ENCODE measurements around the gene SLC39A5.
"Not testable (repeated sequence)": the region's sequence is repeated elsewhere in the genome, so short reads cannot be mapped to it uniquely, and the experiment has no call there.

The SLC39A5 gene, protein sequence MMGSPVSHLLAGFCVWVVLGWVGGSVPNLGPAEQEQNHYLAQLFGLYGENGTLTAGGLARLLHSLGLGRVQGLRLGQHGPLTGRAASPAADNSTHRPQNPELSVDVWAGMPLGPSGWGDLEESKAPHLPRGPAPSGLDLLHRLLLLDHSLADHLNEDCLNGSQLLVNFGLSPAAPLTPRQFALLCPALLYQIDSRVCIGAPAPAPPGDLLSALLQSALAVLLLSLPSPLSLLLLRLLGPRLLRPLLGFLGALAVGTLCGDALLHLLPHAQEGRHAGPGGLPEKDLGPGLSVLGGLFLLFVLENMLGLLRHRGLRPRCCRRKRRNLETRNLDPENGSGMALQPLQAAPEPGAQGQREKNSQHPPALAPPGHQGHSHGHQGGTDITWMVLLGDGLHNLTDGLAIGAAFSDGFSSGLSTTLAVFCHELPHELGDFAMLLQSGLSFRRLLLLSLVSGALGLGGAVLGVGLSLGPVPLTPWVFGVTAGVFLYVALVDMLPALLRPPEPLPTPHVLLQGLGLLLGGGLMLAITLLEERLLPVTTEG

DNA sequence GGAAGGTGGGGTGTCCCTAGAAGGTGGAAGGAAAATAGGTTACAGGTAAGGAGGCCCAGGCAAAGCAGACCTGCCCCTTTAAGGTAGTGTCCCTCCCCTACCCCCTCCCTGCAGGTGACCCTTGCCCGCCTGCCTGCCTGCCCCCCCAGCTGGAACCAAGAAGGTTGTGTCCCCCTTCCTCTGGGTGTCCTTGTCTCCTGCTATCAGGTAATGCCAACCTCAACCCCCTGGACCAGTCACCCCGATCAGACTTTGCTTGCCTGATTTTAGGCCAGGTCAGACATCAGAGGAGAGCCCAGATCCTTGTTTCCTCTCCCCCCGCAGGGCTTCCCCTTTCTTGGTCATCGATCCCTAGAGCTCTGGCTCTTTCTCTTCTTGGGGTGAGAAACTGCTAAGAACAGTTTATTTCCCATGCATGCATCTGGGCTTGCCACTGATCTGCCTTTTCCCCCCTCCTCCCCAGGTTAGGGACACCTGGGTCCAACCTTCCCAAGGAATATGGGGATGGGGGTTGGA, at the start of gene SLC39A5:
SLC39A5 (plus strand) TSS at position 136 of the 516 bp plus-strand sequence. CDS start 1,224 bp downstream, outside the sequence.
- no peak for DNase-seq (ENCODE audit: low read depth in 1 of 2, low spot score in 1 of 2)

DNA sequence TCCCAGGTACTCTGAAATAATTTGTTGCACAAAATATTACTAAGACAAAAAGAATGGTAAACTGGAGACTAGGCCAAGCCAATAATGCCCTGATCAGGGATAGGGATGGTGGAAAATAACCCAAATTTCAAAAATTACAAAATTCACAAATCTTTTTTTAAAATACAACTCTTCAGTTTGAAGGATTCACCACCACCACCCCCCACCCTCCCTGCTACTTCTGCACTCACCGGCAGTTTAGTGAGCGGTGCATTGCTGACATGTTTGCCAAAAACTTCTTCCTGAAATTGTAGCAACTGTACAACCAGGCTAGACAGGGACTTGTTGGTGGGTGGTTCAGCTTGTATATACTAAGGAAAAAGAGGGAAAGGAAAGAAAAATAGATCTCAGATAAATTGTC, 42.9 kb upstream of the SLC39A5 start:
- no peak for DNase-seq (ENCODE audit: low read depth in 1 of 2, low spot score in 1 of 2)

DNA sequence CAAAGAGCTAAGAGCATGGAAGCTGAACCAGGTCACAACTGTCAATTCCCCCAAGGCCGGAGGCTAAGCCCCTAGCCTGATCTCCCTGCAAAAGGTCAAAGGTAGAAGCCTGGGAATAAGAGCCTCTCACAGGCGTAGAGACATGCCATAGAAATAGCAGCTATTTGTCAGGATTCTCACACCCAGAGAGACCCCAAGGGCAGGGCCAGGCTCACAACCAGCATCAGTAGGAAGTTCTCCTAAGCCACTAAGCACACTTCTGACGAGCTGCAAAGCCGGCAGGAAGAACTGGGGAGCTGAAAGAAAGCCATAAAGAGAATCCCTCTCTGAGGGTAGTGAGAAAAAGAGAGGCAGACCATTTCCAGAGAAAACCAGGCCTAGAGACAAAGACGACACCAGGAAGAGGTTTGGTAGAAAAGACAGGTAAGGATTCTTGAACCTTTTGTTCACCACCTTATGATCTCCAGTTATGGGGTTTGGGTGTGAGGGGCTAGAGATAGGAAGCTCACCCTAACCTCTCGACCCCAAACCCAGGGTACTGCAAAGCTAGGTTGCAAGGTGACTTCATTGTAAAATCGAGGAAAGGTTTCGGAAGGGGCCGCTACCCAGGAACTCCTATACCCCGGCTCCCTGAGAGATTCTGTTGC, 41.6 kb upstream of the SLC39A5 start:
- no peak for DNase-seq (ENCODE audit: low read depth in 1 of 2, low spot score in 1 of 2)

DNA sequence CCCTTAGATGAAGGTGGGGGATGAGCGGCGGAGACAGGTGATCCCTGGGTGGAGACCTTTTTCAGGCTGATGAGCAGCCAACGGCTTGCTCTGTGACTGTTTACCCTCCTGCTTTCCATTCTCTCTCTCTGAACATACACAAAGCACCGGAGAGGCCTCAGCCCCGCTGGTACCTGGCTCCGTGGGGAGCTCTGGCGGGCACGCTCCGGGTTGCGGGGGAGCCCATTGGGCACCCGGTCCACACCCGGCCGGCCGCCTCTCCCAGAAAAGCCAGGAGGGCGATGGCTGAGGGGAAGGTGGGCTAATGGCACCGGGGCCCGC, 41.1 kb upstream of the SLC39A5 start:
- no peak for DNase-seq (ENCODE audit: low read depth in 1 of 2, low spot score in 1 of 2)

DNA sequence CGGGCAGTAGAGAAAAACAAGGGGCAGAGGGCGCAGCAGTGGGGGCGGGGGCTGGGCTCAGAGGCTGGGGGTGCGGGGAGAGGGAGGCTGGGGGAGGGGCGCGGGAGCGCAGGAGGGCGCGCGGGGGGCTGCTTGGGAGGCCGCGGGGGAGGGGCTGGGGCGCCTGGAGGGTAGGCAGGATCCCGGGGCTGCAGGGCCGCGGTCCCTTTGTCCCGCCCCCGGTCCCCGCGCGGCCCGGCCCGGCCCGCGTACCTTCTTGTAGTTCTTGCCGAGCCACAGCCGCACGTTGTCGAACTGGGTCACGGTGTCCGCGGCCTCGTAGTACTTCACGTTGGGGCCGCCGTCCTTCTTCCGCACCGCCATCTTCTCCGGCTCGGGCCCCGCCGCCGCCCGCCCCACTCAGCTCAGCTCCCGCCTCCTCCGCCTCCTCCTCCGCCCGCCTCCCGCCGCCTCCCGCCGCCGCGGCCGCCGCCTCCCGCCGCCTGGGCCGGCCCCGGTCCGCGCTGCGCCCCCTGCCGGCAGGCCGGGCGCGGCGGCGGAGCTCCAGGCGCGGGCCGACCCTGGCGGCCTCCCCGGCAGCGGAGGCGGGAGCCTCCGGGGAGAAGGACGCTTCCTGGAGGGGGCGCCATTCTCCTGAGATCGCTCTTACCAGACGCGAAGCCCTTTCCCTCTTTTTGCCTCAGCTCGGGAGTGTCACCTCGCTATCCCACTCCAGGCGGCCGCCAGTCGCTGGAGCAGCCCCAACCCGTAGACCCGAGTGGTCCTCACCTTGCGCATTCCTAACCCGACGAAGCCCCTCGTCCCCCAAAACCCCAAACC, 40.5 kb upstream of the SLC39A5 start, which contains the start of gene SMARCC2:
SMARCC2 (minus strand) TSS at position 385 of the 819 bp plus-strand sequence; CDS start at position 363, 22 bp downstream.
- DNase-seq (ENCODE audit: low read depth in 1 of 2, low spot score in 1 of 2) = peak; percentile 67 to 73

DNA sequence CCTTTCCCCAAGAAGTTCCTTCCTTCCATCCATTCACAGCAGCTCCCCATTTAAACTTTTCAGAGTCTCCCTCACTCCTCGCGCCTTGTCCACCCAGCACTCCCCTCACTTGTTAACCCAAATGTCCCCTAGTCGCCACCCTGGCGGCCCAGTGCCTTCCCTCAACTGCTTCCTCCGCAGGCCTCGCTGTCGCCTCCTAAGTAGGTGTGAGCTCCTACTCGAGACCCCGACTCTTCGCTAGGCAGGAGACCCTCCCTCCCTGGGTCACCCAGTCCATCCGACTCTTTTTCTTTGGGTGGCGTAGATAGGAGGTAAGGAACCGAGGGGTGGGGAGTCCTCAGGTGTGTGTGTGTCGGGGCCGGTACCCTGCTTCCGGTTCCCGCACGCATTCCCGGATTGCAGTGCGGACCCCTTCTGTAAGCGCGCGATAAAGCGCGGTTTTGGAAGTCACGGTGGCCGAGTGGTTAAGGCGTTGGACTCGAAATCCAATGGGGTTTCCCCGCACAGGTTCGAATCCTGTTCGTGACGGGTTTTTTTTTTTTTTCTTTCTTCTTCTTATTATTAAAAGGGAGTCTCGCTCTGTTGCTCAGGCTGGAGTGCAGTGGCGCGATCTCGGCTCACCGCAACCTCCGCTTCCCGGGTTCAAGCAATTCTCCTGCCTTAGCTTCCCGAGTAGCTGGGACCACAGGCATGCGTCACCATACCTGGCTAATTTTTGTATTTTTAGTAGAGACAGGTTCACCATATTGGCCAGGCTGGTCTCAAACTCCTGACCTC, 39.7 kb upstream of the SLC39A5 start:
- peak; percentile 89 to 93 for DNase-seq (ENCODE audit: low read depth in 1 of 2, low spot score in 1 of 2)

DNA sequence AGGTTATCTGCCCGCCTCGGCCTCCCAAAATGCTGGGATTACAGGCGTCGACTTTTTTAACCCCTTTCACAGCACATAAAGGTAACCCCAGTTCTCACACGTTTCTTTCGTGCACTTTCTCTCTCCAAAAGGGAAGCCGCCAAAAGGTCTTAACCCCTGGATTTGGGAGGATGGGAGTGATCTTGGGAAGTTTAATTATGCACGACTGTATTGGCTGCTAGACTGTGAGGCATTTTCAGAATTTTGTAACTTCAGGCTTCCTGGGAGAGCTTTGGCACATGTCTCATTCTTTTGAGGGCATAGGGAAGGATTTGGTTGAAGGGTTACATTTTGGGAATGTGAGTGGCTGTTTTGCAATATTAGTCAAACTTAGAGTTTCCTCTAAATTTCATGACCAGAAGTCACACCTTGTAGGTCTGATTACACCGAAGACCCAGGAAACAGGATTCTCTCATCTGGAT, 39.1 kb upstream of the SLC39A5 start:
- DNase-seq (ENCODE audit: low read depth in 1 of 2, low spot score in 1 of 2) = no peak

DNA sequence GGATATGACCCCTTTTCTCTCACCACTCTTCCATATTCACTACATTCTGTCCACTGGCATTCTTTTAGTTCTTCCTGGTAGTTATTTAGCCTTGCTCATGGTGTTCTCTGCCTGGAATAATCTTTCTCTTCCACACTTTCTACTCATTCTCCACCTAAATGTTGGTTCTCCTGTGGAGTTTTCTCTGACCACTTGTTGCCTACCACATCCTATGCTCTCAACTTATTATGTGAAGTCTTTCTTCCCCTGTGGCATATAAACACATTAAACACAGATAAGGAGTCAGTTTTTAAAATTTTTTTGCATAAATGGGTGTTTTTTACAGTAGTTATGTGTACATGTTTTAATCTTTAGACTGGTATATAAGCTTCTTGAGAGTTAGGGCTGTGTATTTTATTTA, 37.3 kb upstream of the SLC39A5 start:
- no peak for DNase-seq (ENCODE audit: low read depth in 1 of 2, low spot score in 1 of 2)

DNA sequence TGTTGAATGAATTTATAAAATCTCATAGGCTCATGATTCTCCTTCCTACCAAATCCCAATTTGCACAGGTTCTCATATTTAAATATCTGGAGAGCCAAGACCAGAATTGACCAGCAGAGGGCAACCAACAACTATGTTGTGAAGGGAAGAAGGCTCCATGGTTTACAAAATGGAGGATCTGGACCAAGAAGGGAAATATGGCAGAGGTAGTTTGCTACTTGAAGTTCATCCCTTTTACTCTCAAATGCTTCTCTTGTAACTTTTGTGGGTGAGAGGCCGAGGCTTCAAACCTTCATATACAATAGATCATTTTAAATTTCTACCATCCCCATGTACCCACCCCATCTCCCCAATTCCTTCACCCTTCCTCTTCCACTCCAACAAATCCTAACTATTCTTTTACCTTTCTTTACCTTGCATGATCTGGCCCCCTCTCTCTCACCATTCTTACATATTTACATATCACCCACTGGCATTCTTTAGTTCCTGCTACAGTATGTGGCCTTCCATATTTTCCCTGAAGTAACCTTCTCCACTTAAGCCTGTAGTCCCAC, 36.7 kb upstream of the SLC39A5 start:
- peak in 1 of 2 donors; percentile 76 for DNase-seq (ENCODE audit: low read depth in 1 of 2, low spot score in 1 of 2)

DNA sequence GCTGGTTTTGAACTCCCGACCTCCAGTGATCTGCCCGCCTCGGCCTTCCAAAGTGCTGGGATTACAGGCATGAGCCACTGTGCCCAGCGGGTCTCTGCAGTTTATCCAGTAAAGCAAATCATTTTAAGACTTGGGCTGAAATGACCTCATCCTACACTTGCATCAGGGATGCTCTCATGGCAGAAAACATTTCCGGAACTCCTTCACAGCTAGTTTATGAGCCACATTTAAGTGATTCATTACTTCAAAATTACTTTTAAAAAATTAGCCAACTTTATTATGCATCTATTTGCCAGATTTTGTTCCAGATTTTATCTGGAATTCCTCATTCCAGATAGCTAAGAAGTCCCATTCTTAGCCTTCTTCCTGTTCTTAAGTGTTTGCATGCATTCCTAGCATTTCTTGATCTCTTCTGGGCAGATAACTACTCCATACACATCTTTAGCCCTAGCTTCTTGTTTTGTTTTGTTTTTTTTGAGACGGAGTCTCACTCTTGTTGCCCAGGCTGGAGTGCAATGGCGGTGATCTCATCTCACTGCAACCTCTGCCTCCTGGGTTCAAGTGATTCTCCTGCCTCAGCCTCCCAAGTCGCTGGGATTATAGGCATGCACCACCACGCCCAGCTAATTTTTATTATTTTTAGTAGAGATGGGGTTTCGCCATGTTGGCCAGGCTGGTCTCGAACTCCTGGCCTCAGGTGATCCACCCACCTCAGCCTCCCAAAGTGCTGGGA, 32.9 kb upstream of the SLC39A5 start:
- DNase-seq (ENCODE audit: low read depth in 1 of 2, low spot score in 1 of 2) = not testable (repeated sequence)

DNA sequence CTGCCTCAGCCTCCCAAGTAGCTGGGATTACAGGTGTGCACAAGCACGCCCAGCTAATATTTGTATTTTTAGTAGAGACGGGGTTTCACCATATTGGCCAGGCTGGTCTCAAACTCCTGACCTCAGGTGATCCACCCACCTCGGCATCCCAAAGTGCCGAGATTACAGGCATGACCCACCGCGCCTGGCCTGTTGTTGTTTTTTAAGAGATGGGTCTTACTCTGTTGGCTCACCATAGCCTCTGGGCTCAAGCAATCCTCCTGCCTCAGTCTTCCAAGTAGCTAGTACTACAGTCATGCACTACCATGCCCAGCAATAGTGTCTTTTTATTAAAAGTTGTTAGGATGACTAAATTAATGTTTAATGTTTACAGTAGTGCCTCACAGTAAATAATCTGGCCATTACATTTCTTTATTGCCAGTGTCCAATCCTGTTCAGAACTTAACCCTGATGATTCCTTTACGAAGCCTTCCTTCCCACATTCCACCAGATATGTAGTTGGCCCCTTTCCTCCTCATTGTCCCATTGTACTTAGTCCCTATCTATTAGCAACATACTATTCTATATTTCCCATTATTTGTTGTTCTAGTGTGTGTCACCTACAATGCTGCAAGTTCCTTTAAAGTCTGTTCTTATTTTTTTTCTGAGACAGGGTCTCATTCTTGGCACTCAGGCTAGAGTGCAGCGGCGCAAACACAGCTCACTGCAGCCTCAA, 31.8 kb upstream of the SLC39A5 start:
- no peak for DNase-seq (ENCODE audit: low read depth in 1 of 2, low spot score in 1 of 2)

DNA sequence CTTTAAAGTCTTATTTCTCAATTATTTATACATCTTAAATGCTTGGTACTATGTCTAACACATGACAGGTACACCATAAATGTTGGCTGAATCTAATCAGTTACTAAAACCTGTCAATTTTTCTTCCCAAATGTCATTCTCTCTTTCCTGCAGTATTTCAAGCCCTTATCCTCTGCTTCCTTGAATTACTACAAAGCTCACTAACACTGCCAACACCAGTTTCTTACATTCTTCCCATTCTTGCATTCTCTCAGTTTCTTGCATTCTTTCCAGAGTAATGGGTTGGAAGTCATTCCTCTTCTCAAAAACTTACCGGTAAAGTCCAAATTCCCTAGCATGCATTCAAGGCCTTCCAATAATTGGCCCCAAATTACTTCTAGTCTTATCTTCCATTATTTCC, 31.0 kb upstream of the SLC39A5 start:
- no peak for DNase-seq (ENCODE audit: low read depth in 1 of 2, low spot score in 1 of 2)

DNA sequence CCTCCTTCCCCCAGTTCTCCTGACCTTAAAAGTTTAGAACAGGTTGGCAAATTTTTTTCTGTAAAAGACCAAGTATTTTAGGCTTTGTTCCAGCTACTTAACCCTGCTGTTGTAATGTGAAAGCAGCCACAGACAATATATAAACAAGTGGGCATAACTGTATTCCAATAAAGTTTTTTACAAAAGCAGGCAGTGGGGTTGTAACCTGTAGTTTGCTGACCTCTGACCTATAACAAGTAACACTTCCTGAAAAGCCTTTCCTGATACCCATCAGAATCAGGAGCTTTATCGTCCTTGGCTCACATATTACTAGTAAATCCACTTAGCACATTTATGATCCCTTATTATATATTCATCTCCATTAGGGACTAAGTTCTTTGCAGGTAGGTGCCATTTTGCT, 27.5 kb upstream of the SLC39A5 start:
- DNase-seq (ENCODE audit: low read depth in 1 of 2, low spot score in 1 of 2) = no peak

DNA sequence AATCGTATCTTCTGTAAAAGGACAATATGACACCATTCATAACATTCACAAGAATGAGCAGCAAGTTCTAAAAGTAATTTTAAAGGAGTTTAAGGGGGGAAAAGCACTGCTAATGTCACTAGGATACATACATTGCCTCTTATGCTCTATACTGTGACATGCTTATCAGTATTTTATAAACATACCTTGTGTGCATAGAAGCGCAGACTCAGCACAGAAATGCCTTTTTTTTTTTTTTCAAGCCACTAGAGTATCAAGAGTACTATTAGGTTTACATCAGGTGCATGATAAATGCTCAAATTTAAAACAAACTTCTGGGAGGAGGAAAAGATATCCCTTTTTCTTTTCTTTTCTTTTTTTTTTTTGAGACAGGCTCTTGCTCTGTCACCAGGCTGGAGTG, 27.0 kb upstream of the SLC39A5 start:
- DNase-seq (ENCODE audit: low read depth in 1 of 2, low spot score in 1 of 2) = no peak

DNA sequence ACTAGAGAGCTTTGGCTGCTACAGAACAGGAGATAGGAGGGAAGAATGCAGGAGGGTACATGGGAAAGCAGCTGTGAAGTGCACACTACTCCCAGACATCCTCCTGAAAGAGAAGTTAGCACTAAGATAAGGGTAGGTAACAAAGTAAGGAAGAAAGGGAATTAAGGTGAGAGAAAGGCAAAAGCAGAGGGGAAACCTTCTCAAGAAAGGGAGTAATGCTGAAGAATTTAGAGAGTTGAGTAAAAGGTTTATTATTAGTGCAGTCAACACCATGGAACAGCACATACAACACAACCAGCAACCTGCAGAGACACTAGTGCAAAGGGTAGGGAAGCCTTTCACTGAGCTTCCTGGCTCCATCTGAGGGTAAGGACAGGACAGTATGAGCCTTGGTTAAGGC, 25.6 kb upstream of the SLC39A5 start:
- no peak for DNase-seq (ENCODE audit: low read depth in 1 of 2, low spot score in 1 of 2)

DNA sequence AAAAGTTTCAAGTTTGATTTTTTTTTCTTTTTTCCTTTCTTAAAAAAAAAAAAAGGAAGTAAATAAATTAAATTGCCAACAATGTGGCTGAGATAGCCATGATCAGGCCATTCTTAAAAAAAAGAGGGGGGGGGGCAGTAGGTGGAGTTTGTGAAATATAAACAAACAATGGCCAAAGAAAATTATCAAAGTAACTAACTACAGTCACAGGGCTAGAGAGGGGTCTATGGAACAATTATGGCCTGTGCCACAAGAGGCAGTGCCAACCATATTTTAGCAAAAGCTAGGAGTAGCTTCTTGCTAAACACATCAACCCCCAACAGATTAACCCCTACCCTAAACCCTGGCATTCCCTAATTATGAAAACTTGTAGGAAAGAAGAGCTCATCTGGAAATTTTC, 24.4 kb upstream of the SLC39A5 start:
- DNase-seq (ENCODE audit: low read depth in 1 of 2, low spot score in 1 of 2) = no peak

DNA sequence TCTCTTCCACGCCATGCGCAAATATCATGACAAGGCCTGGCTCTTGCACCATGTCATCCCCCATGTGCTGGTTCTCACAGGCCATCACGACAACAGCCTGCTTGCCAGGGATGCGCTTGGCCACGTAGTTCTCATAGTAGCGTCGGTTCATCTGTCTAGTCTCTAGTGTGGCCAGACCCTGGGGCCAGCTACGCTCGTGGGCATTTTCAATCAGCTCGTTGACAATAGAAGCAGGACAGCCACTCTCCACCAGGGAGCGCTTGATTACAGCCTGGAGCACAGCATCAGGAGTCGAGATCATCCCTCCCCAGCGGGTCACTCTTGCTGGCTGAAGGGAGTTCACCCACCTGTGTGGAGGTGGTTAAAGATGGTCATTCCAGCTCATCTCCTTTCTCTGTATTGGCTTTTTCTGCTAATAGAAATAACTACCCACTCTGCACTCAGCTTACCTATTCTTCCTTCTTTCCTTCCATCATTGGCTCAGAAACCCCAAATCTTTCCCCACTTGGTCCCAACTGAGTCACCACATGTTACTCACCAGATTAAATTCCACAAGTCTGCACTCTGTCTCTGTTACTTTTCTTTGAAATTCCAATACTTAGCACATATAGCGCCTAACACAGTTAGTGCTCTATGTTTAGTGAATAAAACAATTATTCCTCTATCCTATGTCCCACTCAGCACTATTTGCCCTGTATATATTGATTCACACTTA, 23.2 kb upstream of the SLC39A5 start:
- DNase-seq (ENCODE audit: low read depth in 1 of 2, low spot score in 1 of 2) = no peak

DNA sequence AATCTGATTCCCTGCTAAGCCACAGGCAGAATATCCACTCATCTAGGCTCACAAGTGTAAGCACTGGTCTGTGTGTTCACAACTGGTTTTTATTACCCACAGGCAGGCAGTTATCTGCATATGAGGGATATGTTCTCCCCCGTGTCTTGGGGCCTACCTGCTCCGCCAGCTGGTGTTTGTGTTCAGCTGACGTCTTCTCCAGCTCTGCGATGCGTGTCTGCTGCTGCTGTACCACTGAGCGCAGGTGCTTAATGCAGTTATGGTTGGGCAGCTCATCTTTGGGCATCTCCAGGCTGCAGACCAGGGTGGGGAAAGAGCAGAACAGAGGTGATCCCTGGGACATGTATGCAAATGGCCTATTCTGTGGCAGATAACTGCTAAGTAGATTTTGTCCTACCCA, 21.8 kb upstream of the SLC39A5 start:
- DNase-seq (ENCODE audit: low read depth in 1 of 2, low spot score in 1 of 2) = no peak

All from activated CD4-positive, alpha-beta T cell treated with anti-CD3 and anti-CD28 coated beads, Interleukin-2, amount 50 U/mL, for 24 hours (primary cell).